OCI-LY7 (cell line): ENCODE data around the gene PIEZO1.
A peak's percentile ranks its signal among the peaks of the same experiment; 100 is the strongest.

Experiments
- EZH2phosphoT487 ChIP-seq: fragments of 200-600 bp; sonication (generic); IDR thresholded peaks from 2 replicates; pipeline ENCODE4 v1.6.1; 2018; ENCODE audit warnings: low read depth, borderline replicate concordance, mild to moderate bottlenecking, mixed run types, antibody characterized with exemption, low read length, moderate library complexity, mixed read lengths
- TF ChIP-seq, protein P1 (sequence below): fragments of 200-600 bp; sonication (generic); conservative IDR thresholded peaks from 2 replicates; pipeline ENCODE4 v1.5.1; 2014; ENCODE audit warnings: mild to moderate bottlenecking, antibody characterized with exemption, low read length, moderate library complexity, mixed read lengths

DNA sequence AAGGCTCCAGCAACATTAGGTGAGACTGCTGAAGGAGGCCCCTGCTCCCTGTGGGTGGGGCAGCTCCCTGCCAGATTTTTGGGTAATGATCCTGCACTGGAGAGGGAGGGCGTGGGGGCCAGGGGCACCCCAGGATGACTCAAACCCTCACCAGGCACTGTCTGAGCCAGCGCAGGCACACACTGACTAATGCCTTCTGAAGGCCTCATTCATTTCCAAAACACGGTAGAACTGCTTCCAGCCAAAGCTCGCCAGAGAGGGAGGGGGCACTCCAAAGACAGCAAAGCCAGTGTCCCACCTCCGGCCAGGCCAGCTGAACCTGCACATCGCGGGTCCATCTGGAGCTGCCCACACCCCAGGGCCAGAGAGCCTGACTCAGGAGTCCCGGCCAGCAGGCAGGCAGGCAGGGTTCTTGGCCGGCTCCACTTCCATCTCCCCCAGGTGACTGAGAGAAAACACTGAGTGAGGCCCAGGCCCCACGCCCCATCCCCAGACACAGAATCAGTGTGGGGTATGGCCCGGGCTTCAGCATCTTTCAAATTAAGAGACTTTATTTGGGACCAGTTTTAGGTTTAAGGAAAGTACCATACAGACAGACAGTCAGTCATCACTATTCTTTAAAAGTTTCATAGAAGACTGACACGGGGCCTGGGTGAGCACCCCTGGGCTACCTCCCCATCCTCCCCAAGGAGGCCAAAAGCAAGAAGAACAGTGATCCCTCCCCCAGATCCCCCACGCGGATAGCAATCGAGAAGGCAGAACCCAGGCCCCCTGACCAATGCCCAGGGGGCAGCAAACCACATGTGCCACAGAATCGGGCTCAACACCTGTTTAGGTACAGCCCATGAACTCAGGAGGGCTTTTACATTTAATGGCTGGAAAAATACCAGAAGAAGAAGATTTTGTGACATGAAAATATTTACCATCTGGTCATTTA lies 2.3 kb downstream of the PIEZO1 start:
- TF ChIP-seq, protein P1, sequence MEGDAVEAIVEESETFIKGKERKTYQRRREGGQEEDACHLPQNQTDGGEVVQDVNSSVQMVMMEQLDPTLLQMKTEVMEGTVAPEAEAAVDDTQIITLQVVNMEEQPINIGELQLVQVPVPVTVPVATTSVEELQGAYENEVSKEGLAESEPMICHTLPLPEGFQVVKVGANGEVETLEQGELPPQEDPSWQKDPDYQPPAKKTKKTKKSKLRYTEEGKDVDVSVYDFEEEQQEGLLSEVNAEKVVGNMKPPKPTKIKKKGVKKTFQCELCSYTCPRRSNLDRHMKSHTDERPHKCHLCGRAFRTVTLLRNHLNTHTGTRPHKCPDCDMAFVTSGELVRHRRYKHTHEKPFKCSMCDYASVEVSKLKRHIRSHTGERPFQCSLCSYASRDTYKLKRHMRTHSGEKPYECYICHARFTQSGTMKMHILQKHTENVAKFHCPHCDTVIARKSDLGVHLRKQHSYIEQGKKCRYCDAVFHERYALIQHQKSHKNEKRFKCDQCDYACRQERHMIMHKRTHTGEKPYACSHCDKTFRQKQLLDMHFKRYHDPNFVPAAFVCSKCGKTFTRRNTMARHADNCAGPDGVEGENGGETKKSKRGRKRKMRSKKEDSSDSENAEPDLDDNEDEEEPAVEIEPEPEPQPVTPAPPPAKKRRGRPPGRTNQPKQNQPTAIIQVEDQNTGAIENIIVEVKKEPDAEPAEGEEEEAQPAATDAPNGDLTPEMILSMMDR, result 0 out of 2 replicates have a peak, but pooled peaks have one; percentile 18
- no peak for TF ChIP-seq EZH2phosphoT487
